HG02973 (cell line): ENCODE measurements around the gene UNC13B.
"Not testable (repeated sequence)": the region's sequence is repeated elsewhere in the genome, so short reads cannot be mapped to it uniquely, and the experiment has no call there.

Experiments
- ATAC-seq: cut with Tn5 transposase; IDR thresholded peaks from one replicate; pipeline ENCODE4 v1.9.1; 2021; ENCODE audit warnings: moderate library complexity; ENCODE audit not compliant: unreplicated experiment

Gene UNC13B

GRCh38 chr9:35162605-35163315 lies 951 bp downstream of the UNC13B start:
- no peak for ATAC-seq

- no peak for ATAC-seq
Observed at GRCh38 chr9:35163413-35163812, 1.6 kb downstream of the UNC13B start.

GRCh38 chr9:35164711-35165110 lies 2.9 kb downstream of the UNC13B start:
- no peak for ATAC-seq

GRCh38 chr9:35167429-35167828 lies 5.6 kb downstream of the UNC13B start:
- ATAC-seq, result not testable (repeated sequence)

- ATAC-seq, result no peak
Observed at GRCh38 chr9:35168963-35169362, 7.2 kb downstream of the UNC13B start.

GRCh38 chr9:35172878-35173277 lies 11.1 kb downstream of the UNC13B start:
- ATAC-seq, result no peak

- ATAC-seq, result no peak
Observed at GRCh38 chr9:35177520-35177919, 15.7 kb downstream of the UNC13B start.

GRCh38 chr9:35179347-35180280 lies 17.8 kb downstream of the UNC13B start:
- ATAC-seq, result no peak

- no peak for ATAC-seq
Observed at GRCh38 chr9:35180801-35181200, 19.0 kb downstream of the UNC13B start.

- ATAC-seq, result not testable (repeated sequence)
Observed at GRCh38 chr9:35182401-35182800, 20.6 kb downstream of the UNC13B start.

- ATAC-seq, result not testable (repeated sequence)
Observed at GRCh38 chr9:35182996-35183754, 21.4 kb downstream of the UNC13B start.

GRCh38 chr9:35183755-35184480 lies 22.1 kb downstream of the UNC13B start:
- not testable (repeated sequence) for ATAC-seq

GRCh38 chr9:35186524-35186923 lies 24.7 kb downstream of the UNC13B start:
- ATAC-seq, result no peak

GRCh38 chr9:35190203-35190602 lies 28.4 kb downstream of the UNC13B start:
- ATAC-seq, result no peak

- no peak for ATAC-seq
Observed at GRCh38 chr9:35191105-35191504, 29.3 kb downstream of the UNC13B start.

- ATAC-seq, result no peak
Observed at GRCh38 chr9:35193762-35194161, 32.0 kb downstream of the UNC13B start.

GRCh38 chr9:35195683-35196082 lies 33.9 kb downstream of the UNC13B start:
- ATAC-seq, result no peak

GRCh38 chr9:35198191-35198590 lies 36.4 kb downstream of the UNC13B start:
- no peak for ATAC-seq

- no peak for ATAC-seq
Observed at GRCh38 chr9:35203528-35203927, 41.7 kb downstream of the UNC13B start.

GRCh38 chr9:35205340-35205739 lies 43.5 kb downstream of the UNC13B start:
- no peak for ATAC-seq

- ATAC-seq, result no peak
Observed at GRCh38 chr9:35211854-35212253, 50.0 kb downstream of the UNC13B start.
